Panc1 (cell line): ENCODE measurements around the gene SPTBN4. TPM values are rescaled to one million over a fixed set of nuclear protein-coding genes. Genes with fewer than 3 reads are reported as not detected.

ENCODE experiments used
- ATAC-seq: fragments of 200-7000 bp; cut with Tn5 transposase; 2 replicates; pipeline ENCODE4 v1.9.1; 2020; ENCODE audit warnings: mild to moderate bottlenecking, moderate library complexity
- BruUV-seq: library from RNA; stranded (reverse); fragments of 400-500 nt; replicated peaks from 2 replicates; lab custom pipeline; 2021; lab: Mats Ljungman, UMichigan
- CTCF ChIA-PET: fragments of 300-600 bp; sonication (Branson Sonifier 250); formaldehyde crosslinking; loops from one replicate; lab custom pipeline; 2022; ENCODE audit warnings: antibody characterized with exemption; lab: Charles Lee
- POLR2A ChIA-PET: fragments of 300-600 bp; sonication (Branson Sonifier 250); formaldehyde crosslinking; loops from one replicate; lab custom pipeline; 2022; ENCODE audit warnings: antibody characterized with exemption; lab: Charles Lee
- DNase-seq: peaks from one replicate; pipeline ENCODE4 v3.0.0-alpha.2; 2010; ENCODE audit warnings: low read depth, low spot score
- H3K27ac ChIP-seq: 2 replicates; pipeline ENCODE4 v1.5.1; 2011; ENCODE audit warnings: mild to moderate bottlenecking, low read length, inconsistent platforms
- H3K27me3 ChIP-seq: fragments of 200-500 bp; sonication (Bioruptor generic); 2 replicates; pipeline ENCODE4 v1.6.0; 2014; ENCODE audit warnings: low read length, inconsistent platforms; ENCODE audit not compliant: control insufficient read depth, insufficient read depth
- H3K36me3 ChIP-seq: fragments of 200-500 bp; sonication (Bioruptor generic); 2 replicates; pipeline ENCODE4 v1.5.1; 2014; ENCODE audit warnings: inconsistent platforms, mild to moderate bottlenecking, low read length, moderate library complexity; ENCODE audit not compliant: control insufficient read depth, insufficient read depth
- H3K4me1 ChIP-seq: 2 replicates; pipeline ENCODE4 v1.5.1; 2011; ENCODE audit warnings: inconsistent platforms, mild to moderate bottlenecking, low read length, moderate library complexity; ENCODE audit not compliant: control insufficient read depth, insufficient read depth
- H3K4me3 ChIP-seq, 2 experiments: 2 replicates each; pipeline ENCODE4 v1.5.1; 2011 to 2012; ENCODE audit warnings: low read depth in 2 of 2, low read length in 2 of 2, mild to moderate bottlenecking in 2 of 2, inconsistent platforms in 1 of 2, moderate library complexity in 1 of 2
- H3K9me3 ChIP-seq: fragments of 200-500 bp; sonication (Bioruptor generic); 2 replicates; pipeline ENCODE4 v1.5.1; 2014; ENCODE audit warnings: low read depth, mild to moderate bottlenecking, inconsistent platforms, low read length, moderate library complexity; ENCODE audit not compliant: control insufficient read depth, insufficient read depth
- CTCF ChIP-seq: fragments of 450-650 bp; IDR thresholded peaks from 2 replicates; pipeline ENCODE4 v1.5.1; 2017; ENCODE audit warnings: mild to moderate bottlenecking
- POLR2AphosphoS5 ChIP-seq: IDR thresholded peaks from 2 replicates; pipeline ENCODE4 v1.6.1; 2012; ENCODE audit warnings: mild to moderate bottlenecking, low read depth, low read length, moderate library complexity
- REST ChIP-seq, 2 experiments: IDR thresholded peaks; 2 replicates each; pipeline ENCODE4 v1.6.1; 2011 to 2012; ENCODE audit warnings: low read depth in 2 of 2, control low read depth in 1 of 2, low read length in 1 of 2, mild to moderate bottlenecking in 1 of 2, moderate library complexity in 1 of 2; ENCODE audit not compliant: insufficient read depth in 1 of 2
- SIN3A ChIP-seq: IDR thresholded peaks from 2 replicates; pipeline ENCODE4 v1.6.1; 2012; ENCODE audit warnings: low read depth, mild to moderate bottlenecking, low read length, moderate library complexity, borderline replicate concordance; ENCODE audit not compliant: insufficient read depth
- TCF7L2 ChIP-seq: IDR thresholded peaks from 2 replicates; pipeline ENCODE4 v1.6.1; 2011; ENCODE audit warnings: mild to moderate bottlenecking, low read depth, low read length, inconsistent platforms
- in situ Hi-C: cut with HindIII; loops from 2 replicates; pipeline ENCODE4 v1.10.0; 2016; ENCODE audit warnings: low sequenced_read_pairs, low pct_unique_long_range_greater_than_20kb
- intact Hi-C: fragments of 100-400 bp; cut with micrococcal nuclease; formaldehyde crosslinking; loops from one replicate; pipeline ENCODE4 v1.10.0; 2022; ENCODE audit not compliant: unreplicated experiment
- total RNA-seq: library from RNA; stranded (reverse); gene quantifications from one replicate; pipeline ENCODE4 v1.2.1, GENCODE V29; 2021; ENCODE audit not compliant: unreplicated experiment

SPTBN4 gene
- total RNA-seq, 1 experiment from 2014 or later, result 1.2 TPM

GRCh38 chr19:40612831-40613689, 146.3 kb downstream of the SPTBN4 start:
- DNase-seq, result no peak
- POLR2A ChIA-PET, result no interaction called here
- in situ Hi-C loops (no loop called here), intact Hi-C loops (no loop called here)
- Histone ChIP-seq H3K27me3 (no peaks in the 10 kb centered on the region), H3K36me3 (no peaks in the 10 kb centered on the region; the same call in 1 of the 2 replicates), H3K9me3 (no peaks in the 10 kb centered on the region), H3K4me3 (no peak overlapping the region), H3K4me1 (no peaks in the 10 kb centered on the region), H3K27ac (no peak overlapping the region)
- ATAC-seq, result no peak
- CTCF ChIA-PET, result no interaction called here
- no peak for TF ChIP-seq REST (IDR thresholded peaks at IDR 0.05; ENCODE audit: insufficient read depth in 1 of 2, low read depth in 2 of 2, low read length in 1 of 2)
- BruUV-seq, result no TSS peak

- DNase-seq (no peak), ATAC-seq (no peak)
- Histone ChIP-seq H3K36me3 (no peaks in the 10 kb centered on the region; the same call in 1 of the 2 replicates), H3K27ac (no peak overlapping the region), H3K27me3 (no peaks in the 10 kb centered on the region), H3K4me3 (no peak overlapping the region), H3K4me1 (no peaks in the 10 kb centered on the region), H3K9me3 (no peaks in the 10 kb centered on the region)
- no TSS peak for BruUV-seq
- in situ Hi-C loops, result no loop called here
- TF ChIP-seq POLR2AphosphoS5, result no peak
- TF ChIP-seq CTCF, result no peak
- no peak for TF ChIP-seq SIN3A
- TF ChIP-seq REST (IDR thresholded peaks at IDR 0.05; ENCODE audit: insufficient read depth in 1 of 2, low read depth in 2 of 2, low read length in 1 of 2), result no peak
- TF ChIP-seq TCF7L2, result no peak
- ChIA-PET CTCF (no interaction called here), POLR2A (no interaction called here)
- intact Hi-C loops, result no loop called here
Observed at GRCh38 chr19:40613690-40614621, 147.2 kb downstream of the SPTBN4 start.
